DMS53 treated with DMSO at 0.1 percent for 48 hours (cell line): ENCODE data around the gene TEFM.
"Not testable (repeated sequence)": the region's sequence is repeated elsewhere in the genome, so short reads cannot be mapped to it uniquely, and the experiment has no call there.

ENCODE experiments used
- DNase-seq: peaks from one replicate; lab custom pipeline; 2025; ENCODE audit not compliant: unreplicated experiment; lab: John Stamatoyannopoulos, UW

TEFM gene

DNA sequence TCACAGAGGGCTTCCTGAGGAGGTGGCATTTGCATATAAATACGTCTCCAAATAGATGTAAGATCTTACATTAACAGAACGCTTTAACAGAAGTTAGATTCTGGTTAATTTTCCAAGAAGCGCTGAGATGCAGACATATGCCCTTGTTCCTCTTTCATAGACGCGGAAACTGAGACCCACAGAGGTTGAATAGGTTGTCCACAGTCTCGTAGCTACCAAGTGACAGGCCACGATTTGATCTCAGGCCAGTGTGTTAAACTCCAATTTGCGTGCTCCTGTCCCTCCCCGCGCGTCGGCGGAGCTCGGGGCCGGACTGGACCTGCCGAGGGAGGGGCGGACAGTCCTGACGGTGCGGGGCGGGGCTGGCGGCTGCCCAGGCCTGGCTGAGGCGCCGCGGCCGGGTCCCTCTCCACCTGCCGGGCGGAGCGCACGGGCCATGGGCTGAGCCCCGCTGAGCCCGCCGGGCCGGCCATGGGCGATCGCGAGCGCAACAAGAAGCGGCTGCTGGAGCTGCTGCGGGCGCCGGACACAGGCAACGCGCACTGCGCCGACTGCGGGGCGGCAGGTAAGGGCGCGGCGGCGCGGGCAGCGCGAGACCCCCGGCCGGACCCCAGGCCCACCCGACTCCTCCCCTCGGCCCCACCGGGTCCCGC lies 15.6 kb upstream of the TEFM start, which contains the start of gene ADAP2:
Gene ADAP2 (plus strand): TSS at position 402 of the 653 bp plus-strand sequence. CDS start 70 bp downstream, at position 472.
- peak; percentile 18 for DNase-seq

DNA sequence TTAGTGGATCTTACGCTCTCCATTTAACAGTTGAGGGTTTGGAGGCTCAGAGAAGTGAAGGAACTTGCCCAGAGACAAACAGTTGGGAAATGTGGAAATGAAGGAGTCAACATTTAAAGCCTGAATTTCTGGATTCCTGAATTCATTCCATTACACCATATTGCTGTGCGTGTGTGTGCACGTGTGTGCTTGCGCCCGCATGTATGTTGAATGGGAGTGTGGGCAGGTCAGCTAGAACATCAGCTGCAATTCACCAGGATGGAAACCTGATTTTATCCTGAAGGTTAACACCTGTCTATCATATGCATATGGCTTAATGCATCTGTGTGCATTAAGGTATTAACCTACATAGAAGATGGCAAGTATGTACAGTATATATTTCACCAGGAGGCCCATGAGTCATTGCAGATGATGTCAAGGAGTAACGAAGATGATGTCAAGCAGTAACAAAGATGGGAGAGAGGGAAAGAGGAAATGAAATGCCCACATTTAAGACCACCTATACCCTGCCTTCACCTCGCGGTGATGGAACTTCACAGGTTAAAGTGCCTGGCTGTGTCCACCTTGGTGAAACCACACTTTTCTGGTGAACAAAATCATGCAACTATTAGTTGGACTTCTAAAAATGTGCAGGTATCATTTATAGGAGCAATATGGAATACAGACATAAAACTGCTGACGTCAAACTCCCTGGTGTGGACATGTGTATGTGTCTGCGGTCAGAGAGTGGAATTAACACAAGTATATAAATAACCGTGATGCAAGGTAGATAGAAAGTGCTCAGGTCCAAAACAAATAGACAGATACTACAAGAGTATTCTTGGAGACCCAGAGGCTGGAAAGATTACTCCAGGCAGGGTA lies 14.9 kb upstream of the TEFM start:
- DNase-seq = peak; percentile 18

DNA sequence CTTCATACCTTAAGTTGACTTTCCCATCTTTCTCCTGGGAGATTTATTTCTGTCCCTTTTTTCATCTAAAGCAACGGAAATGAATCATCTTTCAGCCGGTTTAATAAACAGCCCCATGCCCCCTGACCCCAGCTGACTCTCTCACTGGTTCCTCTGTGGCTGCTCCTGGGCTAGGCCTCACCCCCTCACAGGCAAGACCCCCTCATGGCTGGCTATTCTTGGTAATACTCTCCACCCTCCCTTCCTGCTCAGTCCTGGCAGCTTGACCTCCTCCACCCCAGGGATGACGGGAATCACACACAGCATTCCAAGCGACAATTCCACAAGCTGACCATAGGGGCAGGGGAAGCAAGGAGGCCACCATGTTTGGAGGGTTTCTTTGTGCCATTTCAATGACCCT lies 14.2 kb upstream of the TEFM start:
- DNase-seq = no peak

DNA sequence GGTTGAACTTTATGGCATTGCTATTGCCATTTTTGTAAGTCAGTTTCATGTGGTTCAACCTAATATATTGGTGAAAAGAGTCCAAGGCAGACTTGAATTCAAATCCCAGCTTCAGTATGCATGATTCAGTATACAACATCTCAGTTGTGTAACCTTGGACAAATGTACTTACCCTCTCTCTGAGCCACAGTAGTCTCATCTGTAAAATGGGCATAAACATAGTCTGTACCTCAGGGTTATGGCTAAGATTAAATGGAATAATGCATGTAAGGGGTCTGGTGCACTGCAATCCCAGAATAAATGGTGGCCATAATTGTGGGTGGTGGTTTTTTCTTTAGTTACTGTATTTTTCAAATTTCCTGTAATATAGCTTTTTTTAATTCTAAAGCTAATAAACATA lies 11.0 kb upstream of the TEFM start:
- DNase-seq = no peak

DNA sequence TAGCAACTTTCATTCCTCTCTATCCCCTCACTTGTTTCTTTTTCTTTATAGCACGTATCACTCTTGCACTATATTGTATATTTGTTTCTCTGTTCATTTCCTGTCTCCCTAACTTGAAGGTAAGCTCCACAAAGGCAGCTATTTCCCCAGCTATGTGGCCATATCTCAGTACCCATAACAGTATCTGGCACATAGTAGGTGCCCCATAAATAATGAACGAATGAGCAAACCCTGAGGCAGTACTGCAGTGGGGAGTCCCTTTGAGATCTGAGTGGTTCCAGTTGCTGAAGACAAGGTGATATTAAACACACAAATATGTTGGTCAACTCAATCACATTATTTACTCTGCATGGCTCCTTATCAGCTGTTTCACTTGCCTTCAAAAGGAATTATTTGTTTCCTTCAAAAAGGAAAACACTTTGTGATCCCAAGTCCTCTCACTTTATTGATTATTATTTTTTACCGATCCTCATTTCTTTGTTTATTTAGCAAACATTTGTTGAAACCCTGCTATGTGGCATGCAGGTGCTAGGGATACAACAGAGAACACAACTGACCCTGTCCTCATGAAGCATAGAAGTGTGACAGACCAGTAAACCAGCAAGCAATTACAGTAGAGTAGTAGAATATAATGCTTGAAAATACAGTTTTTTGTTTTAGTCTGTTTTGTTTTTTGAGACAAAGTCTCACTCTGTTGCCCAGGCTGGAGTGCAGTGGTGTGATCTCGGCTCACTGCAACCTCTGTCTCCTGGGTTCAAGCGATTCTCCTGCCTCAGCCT lies 10.0 kb upstream of the TEFM start:
- peak; percentile 37 for DNase-seq

DNA sequence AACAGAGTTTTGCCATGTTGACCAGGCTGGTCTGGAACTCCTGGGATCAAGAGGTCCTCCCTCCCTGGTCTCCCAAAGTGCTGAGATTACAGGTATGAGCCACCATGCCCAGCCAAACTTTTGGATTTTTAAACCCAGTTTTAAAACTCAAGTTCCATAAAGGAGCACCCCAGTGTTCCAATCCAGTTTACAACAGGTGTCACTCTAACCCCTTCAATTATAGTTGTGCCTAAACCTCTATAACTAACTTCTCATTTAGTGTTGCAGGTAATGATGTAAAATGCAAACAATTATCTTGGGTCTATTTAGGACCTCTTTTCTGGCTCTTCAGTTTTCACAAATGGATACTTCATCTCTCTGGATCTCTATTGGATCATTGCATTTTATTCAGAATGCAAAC lies 7.9 kb upstream of the TEFM start:
- no peak for DNase-seq

DNA sequence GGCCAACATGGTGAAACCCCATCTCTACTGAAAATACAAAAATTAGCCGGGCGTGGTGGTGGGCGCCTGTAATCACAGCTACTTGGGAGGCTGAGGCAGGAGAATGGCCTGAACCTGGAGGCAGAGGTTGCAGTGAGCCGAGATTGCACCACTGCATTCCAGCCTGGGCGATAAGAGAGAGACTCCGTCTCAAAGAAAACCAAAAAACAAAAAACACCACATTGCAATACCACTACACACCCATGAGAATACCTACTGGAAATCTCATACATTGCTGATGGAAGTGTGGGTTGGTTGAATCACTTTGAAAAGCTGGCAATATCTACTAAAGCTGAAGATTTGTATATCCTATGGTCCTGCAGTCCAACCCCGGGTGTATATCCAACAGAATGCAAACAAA lies 4.1 kb upstream of the TEFM start:
- not testable (repeated sequence) for DNase-seq

DNA sequence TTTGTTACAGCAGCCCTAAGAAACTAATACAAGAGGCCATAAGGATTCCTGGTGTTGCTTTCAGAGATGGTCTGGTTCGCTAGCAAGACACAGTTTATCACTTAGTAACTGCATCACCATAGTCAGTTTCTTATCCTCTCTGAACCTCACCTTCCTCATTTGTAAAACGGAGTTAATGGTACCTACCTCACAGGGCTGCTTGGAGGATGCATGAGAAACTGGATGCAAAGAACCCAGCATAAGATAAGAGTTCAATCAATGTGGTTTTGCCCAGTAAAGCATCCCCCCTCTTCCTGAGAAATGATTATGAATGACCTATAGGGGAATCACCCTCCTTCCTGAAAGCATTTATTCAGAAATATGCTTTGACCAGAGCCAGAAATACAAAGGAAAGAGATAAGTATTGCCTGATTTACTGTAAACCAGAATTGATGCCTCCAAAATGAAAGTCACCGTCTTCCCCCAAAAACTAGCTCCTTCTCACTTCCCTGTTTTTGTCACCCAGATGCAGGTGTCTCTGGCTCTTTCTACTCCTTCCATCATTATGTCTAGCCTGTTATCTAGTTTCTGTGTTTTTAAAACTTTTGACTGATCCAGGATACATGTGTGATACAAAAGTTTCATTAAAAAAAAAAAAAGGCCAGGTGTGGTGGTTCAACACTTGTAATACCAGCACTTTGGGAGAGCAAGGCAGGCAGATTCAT lies 2.8 kb upstream of the TEFM start:
- no peak for DNase-seq

DNA sequence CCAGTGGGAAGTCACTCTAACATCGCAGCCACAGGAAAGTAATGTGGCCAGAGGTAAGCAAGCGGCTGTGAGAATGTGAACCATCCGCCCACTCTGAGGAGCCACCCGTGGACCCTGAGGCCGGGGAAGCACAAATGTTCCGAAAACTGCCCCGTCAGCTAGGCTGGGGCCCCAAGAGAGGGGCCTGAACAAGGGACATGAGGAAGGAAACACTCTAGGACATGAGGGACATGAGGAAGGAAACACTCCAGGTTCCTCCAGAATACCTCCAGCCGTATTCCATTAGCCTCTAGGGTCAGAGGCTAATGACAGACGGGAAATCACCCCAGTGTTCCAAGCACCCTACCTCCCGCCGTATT lies 317 bp downstream of the TEFM start:
- no peak for DNase-seq

DNA sequence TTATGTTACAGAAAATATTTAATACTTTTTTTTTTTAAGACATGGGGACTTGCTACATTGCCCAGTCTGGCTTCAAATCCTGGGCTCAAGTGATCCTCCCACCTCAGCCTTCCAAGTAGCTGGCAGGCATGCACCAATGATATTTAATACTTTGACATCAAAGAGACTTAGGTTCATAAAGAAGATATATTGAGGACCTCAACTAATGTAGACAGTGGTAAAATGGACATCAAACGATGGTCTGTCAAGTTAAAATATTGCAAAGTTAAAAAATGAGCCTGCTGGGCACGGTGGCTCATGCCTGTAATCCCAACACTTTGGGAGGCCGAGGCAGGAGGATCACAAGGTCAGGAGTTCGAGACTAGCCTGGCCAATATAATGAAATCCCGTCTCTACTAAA lies 8.7 kb downstream of the TEFM start:
- DNase-seq = no peak

DNA sequence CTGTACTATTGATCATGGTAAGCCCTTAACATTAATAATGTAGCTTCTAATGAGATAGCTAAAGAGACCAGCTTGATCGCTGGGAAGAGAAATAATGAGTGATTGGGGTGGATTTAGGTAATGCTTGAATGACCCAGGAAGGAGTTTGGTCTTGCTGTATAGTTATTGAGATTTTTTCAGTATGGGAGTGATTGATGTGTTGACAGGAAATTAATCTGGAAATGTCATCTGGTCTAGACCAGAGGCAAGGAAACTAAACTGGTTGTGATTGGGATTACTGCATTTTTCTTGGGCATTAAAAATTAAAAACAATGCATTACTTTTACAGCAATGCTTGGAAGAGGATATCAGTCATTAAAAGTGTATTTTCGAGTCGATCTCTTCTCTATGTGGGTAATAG lies 11.8 kb downstream of the TEFM start:
- no peak for DNase-seq

DNA sequence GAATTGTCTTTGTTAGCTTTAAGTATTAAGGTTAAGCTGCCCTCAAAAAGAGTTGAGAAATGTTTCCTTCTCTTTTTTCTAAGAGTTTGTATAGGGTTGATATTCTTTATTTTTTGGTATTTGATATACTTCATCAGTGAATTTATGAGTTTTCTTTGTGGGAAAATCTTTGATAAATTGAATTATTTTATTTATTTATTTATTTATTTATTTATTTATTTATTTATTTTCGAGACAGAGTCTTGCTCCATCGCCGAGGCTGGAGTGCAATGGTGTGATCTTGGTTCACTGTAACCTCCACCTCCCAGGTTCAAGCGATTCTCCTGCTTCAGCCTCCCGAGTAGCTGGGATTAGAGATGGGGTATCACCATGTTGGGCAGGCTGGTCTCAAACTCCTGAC lies 19.9 kb downstream of the TEFM start:
- DNase-seq = no peak

DNA sequence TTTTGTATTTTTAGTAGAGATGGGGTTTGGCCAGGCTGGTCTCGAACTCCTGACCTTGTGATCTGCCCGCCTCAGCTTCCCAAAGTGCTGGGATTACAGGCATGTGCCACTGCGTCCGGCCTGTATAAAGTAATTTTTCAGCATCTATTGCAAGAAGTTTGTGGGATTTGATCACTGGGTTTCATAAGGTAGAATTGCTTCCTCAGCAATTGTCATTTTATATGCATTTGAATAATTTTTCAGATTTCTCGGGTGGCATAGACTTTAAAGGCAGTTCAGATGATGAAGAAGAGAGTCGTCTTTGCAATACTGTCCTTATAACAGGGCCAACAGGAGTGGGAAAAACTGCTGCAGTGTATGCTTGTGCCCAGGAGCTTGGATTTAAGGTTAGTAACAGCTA lies 37.0 kb downstream of the TEFM start:
- DNase-seq = no peak

DNA sequence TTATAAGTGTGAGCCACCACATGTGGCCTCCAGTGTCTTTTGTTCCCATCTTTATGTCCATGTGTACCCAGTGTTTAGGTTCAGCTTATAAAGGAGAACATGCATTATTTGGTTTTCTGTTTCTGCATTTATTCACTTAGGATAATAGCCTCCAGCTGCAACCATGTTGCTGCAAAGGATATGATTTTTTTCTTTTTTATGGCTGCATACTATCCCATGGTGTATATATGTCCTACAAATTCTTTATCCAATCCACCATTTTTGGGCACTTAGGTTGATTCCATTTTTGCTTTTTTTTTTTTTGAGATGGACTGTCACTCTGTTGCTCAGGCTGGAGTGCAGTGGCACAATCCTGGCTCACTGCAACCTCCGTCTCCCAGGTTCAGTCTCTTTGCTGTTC lies 41.4 kb downstream of the TEFM start:
- no peak for DNase-seq

DNA sequence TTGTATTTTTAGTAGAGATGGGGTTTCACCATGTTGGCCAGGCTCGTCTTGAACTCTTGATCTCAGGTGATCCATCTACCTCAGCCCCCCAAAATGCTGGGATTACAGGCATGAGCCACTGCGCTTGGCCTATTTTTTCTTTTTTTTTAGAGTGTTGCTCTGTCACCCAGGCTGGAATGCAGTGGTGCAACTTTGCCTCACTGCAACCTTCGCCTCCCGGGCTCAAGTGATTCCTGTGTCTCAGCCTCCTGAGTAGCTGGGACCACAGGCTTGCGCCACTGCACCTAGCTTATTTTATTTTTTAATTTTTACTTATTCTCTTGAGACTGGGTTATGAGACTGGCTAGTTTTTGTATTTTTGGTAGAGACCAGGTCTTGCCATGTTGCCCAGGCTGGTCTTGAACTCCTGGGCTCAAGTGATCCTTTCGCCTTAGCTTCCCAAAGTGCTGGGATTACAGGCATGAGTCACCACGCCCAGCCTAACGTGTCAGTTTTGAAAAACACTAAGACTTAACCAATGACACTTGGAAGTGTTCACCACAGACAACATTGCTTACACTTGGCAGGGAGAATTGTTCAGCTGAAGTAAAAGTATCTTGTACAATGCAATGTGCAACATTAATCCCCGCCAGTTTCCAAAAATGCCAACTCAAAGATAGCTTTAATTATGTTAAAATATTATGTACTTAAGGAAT lies 47.3 kb downstream of the TEFM start:
- DNase-seq = no peak

DNA sequence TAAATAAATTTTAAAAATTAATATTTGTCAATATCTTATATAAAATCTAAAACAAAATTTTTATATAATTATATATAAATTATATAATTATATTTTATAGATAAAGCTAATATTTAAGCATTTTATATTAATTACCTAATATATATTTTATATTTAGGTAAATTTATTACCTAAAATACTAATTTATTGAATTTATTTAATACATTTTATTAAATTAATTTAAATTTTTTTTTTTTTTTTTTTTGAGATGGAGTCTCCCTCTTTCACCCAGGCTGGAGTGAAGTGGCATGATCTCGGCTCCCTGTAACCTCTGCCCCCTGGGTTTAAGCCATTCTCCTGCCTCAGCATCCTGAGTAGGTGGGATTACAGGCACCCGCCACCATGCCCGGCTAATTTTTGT lies 51.9 kb downstream of the TEFM start:
- no peak for DNase-seq
